OCI-LY1 (cell line): Measurements from ENCODE around the gene NUFIP1.

Experiments
- H2AFZ ChIP-seq: fragments of 200-600 bp; sonication (generic), shearing (Covaris generic); 2 replicates; pipeline ENCODE4 v1.6.0; 2014; ENCODE audit warnings: antibody characterized with exemption, mild to moderate bottlenecking, low read length
- H3F3A ChIP-seq: fragments of 200-600 bp; sonication (generic), shearing (Covaris generic); 2 replicates; pipeline ENCODE4 v1.6.0; 2014; ENCODE audit warnings: mild to moderate bottlenecking, antibody characterized with exemption, low read length, moderate library complexity; ENCODE audit not compliant: insufficient read depth
- H3K27ac ChIP-seq: fragments of 200-600 bp; sonication (generic); 2 replicates; pipeline ENCODE4 v1.5.1; 2014; ENCODE audit warnings: low read length, mixed run types, mild to moderate bottlenecking, low read depth; ENCODE audit not compliant: poor library complexity, severe bottlenecking
- H3K27me3 ChIP-seq: fragments of 200-600 bp; sonication (generic); 2 replicates; pipeline ENCODE4 v1.6.0; 2014; ENCODE audit warnings: antibody characterized with exemption, mild to moderate bottlenecking, low read length, moderate library complexity; ENCODE audit not compliant: insufficient read depth
- H3K36me3 ChIP-seq: fragments of 200-600 bp; sonication (generic); 2 replicates; pipeline ENCODE4 v1.6.1; 2014; ENCODE audit warnings: mild to moderate bottlenecking, antibody characterized with exemption, low read length, moderate library complexity, mixed read lengths; ENCODE audit not compliant: insufficient read depth
- H3K4me1 ChIP-seq: fragments of 200-600 bp; sonication (generic); 2 replicates; pipeline ENCODE4 v1.5.1; 2014; ENCODE audit warnings: mild to moderate bottlenecking, low read length, moderate library complexity; ENCODE audit not compliant: insufficient read depth, severe bottlenecking
- H3K4me2 ChIP-seq: fragments of 200-600 bp; sonication (generic), shearing (Covaris generic); 2 replicates; pipeline ENCODE4 v1.6.1; 2014; ENCODE audit warnings: low read length
- H3K4me3 ChIP-seq: fragments of 200-600 bp; sonication (generic); 2 replicates; pipeline ENCODE4 v1.5.1; 2014; ENCODE audit warnings: low read length, low read depth, mild to moderate bottlenecking, mixed read lengths; ENCODE audit not compliant: poor library complexity, severe bottlenecking
- H3K79me2 ChIP-seq: fragments of 200-600 bp; shearing (Covaris generic); 2 replicates; pipeline ENCODE4 v1.6.1; 2016; ENCODE audit warnings: mixed run types, low read length, mixed read lengths; ENCODE audit not compliant: insufficient read depth
- H3K9ac ChIP-seq: fragments of 200-600 bp; sonication (generic), shearing (Covaris generic); 2 replicates; pipeline ENCODE4 v1.6.1; 2014; ENCODE audit warnings: mild to moderate bottlenecking, low read length, mixed read lengths
- H3K9me2 ChIP-seq: fragments of 200-600 bp; sonication (generic), shearing (Covaris generic); 2 replicates; pipeline ENCODE4 v1.6.1; 2014; ENCODE audit warnings: low read depth, mild to moderate bottlenecking, low read length, mixed read lengths
- H3K9me3 ChIP-seq: fragments of 200-600 bp; shearing (Covaris generic); 2 replicates; pipeline ENCODE4 v1.6.1; 2014; ENCODE audit warnings: low read length, mixed read lengths
- H4K20me1 ChIP-seq: fragments of 200-600 bp; sonication (generic), shearing (Covaris generic); 2 replicates; pipeline ENCODE4 v1.6.0; 2016; ENCODE audit warnings: mild to moderate bottlenecking, low read length; ENCODE audit not compliant: insufficient read depth
- EZH2 ChIP-seq: fragments of 200-600 bp; sonication (generic), shearing (Covaris generic); IDR thresholded peaks from 2 replicates; pipeline ENCODE4 v1.8.0; 2017; ENCODE audit warnings: borderline replicate concordance, mixed run types, mild to moderate bottlenecking, antibody characterized with exemption, low read length, moderate library complexity, mixed read lengths
- TF ChIP-seq, protein P1 (sequence below): fragments of 200-600 bp; sonication (generic), shearing (Covaris generic); IDR thresholded peaks from 2 replicates; pipeline ENCODE4 v1.5.1; 2017; ENCODE audit warnings: mild to moderate bottlenecking, antibody characterized with exemption, low read length, moderate library complexity, mixed read lengths

The NUFIP1 gene

DNA sequence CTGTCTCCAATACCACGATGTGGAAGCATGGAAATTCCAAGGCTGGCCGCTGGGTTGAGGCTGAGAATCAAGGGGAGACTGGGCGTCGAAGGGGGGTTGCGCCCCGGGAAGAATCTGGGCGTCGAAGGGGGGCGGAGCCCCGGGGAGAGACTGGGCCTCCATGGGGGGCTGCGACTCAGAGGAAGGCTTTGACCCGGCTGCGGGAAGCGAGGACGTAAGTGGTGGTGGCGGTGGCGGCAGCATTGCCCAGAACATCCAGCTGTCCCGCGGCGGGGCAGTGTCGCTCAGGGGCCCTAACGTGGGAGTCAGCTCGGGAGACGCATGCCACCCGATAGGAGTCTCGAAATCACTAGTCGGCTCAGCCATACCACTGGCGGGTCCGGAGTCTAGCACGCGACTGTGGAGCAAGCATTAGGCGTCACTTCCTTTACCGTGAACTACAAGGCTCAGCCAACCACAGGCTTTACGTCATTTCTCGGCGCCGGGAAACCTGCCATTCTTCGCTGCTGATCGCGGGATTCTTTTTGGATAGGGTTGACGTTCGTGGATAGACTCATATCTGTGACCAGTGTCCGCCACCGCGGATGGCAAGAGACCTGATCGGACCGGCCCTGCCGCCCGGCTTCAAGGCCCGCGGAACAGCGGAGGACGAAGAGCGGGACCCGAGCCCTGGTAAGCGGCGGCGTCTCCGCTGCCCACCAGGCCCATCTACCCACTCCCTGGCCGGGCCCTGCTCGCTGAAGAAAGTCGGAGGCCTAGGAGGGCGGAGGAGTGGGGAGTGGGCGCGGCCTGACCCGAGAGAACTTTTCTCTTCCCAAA, at the start of gene NUFIP1, which contains the start of gene GPALPP1:
Gene NUFIP1, minus strand, starts transcription at position 401 of the 819 bp plus-strand sequence. Its CDS starts 35 bp downstream, at position 366.
Gene GPALPP1, plus strand, starts transcription at position 468 of the 819 bp plus-strand sequence. Its CDS starts 117 bp downstream, at position 585.
- H3K36me3 ChIP-seq, result peaks cover 14% of the 10 kb centered on the region; the same call in 1 of the 2 replicates
- 0 out of 2 replicates have a peak within 1 kb of the TSS, but pooled peaks have one; percentile 22 for H2AFZ ChIP-seq
- H3K9ac ChIP-seq, result peak within 1 kb of the TSS; percentile 90
- H3K27ac ChIP-seq, result no peak within 1 kb of the TSS
- H3F3A ChIP-seq, result no peaks in the 10 kb centered on the region
- H3K4me1 ChIP-seq, result peaks cover 31% of the 10 kb centered on the region
- no peaks in the 10 kb centered on the region for H3K9me3 ChIP-seq
- no peaks in the 10 kb centered on the region for H4K20me1 ChIP-seq
- H3K4me3 ChIP-seq, result peak within 1 kb of the TSS; percentile 90
- no peaks in the 10 kb centered on the region for H3K27me3 ChIP-seq
- peaks cover 50% of the 10 kb centered on the region for H3K79me2 ChIP-seq
- H3K4me2 ChIP-seq, result peak within 1 kb of the TSS; percentile 83
- no peaks in the 10 kb centered on the region for H3K9me2 ChIP-seq
- TF ChIP-seq, protein P1, sequence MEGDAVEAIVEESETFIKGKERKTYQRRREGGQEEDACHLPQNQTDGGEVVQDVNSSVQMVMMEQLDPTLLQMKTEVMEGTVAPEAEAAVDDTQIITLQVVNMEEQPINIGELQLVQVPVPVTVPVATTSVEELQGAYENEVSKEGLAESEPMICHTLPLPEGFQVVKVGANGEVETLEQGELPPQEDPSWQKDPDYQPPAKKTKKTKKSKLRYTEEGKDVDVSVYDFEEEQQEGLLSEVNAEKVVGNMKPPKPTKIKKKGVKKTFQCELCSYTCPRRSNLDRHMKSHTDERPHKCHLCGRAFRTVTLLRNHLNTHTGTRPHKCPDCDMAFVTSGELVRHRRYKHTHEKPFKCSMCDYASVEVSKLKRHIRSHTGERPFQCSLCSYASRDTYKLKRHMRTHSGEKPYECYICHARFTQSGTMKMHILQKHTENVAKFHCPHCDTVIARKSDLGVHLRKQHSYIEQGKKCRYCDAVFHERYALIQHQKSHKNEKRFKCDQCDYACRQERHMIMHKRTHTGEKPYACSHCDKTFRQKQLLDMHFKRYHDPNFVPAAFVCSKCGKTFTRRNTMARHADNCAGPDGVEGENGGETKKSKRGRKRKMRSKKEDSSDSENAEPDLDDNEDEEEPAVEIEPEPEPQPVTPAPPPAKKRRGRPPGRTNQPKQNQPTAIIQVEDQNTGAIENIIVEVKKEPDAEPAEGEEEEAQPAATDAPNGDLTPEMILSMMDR, result no peak
- no peak for TF ChIP-seq EZH2

GRCh38 chr13:45036206-45036605, 46.9 kb upstream of the NUFIP1 start:
- Histone ChIP-seq H3F3A (no peaks in the 10 kb centered on the region), H3K36me3 (peaks cover 10% of the 10 kb centered on the region; the same call in 1 of the 2 replicates), H3K4me3 (no peak overlapping the region)

DNA sequence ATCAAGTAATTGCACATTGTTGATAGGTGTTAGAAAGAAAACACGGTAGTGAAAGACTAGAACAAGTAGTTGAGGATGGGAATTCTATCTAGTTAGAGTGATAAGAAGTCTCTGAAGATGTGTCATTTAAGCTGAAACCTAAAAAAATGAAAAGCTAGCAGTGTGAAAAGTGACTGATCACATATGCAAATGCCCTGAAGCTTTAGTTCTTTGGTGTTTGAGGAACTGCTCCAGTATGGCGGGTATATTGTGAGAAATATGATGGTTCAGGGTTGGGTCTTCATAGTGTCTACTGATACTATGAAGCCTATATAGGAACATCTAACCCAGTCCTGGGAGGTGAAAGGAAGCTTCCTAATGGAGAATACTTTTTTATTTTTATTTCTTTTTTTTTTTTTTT, 45.1 kb upstream of the NUFIP1 start:
- Histone ChIP-seq H3K4me1 (no peaks in the 10 kb centered on the region), H3F3A (no peaks in the 10 kb centered on the region), H3K4me2 (no peak overlapping the region), H3K36me3 (peaks cover 10% of the 10 kb centered on the region; the same call in 1 of the 2 replicates), H3K4me3 (no peak overlapping the region), H2AFZ (no peak overlapping the region), H3K9me3 (no peaks in the 10 kb centered on the region), H3K9me2 (no peaks in the 10 kb centered on the region), H3K27ac (no peak overlapping the region), H4K20me1 (no peaks in the 10 kb centered on the region), H3K79me2 (no peaks in the 10 kb centered on the region), H3K27me3 (no peaks in the 10 kb centered on the region), H3K9ac (no peak overlapping the region)
- TF ChIP-seq EZH2, result no peak

More at GRCh38 chr13:45036206-45036605, 46.9 kb upstream of the NUFIP1 start:
- Histone ChIP-seq H2AFZ (no peak overlapping the region), H3K27me3 (no peaks in the 10 kb centered on the region), H3K4me2 (no peak overlapping the region), H3K4me1 (no peaks in the 10 kb centered on the region), H3K27ac (no peak overlapping the region), H3K9me3 (no peaks in the 10 kb centered on the region), H3K9me2 (no peaks in the 10 kb centered on the region), H3K79me2 (no peaks in the 10 kb centered on the region), H3K9ac (no peak overlapping the region), H4K20me1 (no peaks in the 10 kb centered on the region)
- TF ChIP-seq, protein P1, result no peak
- no peak for TF ChIP-seq EZH2
